Right cardiac atrium (tissue), 5 donors: ENCODE measurements around the gene COPS7A. TPM values are rescaled to one million over a fixed set of nuclear protein-coding genes. Genes with fewer than 3 reads are reported as not detected.

Source experiments
- ATAC-seq, 2 donors: fragments of 200-7000 bp; cut with Tn5 transposase; one replicate each; pipeline versions ENCODE4 v1.8.0 to v1.9.1; 2020; ENCODE audit warnings: moderate library complexity in 2 of 2, mild to moderate bottlenecking in 1 of 2
- DNase-seq, 3 donors: peaks; one replicate each; pipeline ENCODE4 v3.0.0-alpha.2; 2020
- H3K27ac ChIP-seq: one replicate; pipeline ENCODE4 v1.5.1; 2013; ENCODE audit warnings: mild to moderate bottlenecking, low read length, control low read depth, moderate library complexity
- H3K27me3 ChIP-seq: one replicate; pipeline ENCODE4 v1.6.1; 2013; ENCODE audit not compliant: control insufficient read depth, insufficient read depth
- H3K4me1 ChIP-seq: one replicate; pipeline ENCODE4 v1.6.1; 2013; ENCODE audit warnings: low read length; ENCODE audit not compliant: control insufficient read depth, insufficient read depth
- H3K4me3 ChIP-seq: one replicate; pipeline ENCODE4 v1.5.1; 2013; ENCODE audit warnings: low read length, control low read depth
- H3K9me3 ChIP-seq: one replicate; pipeline ENCODE4 v1.6.1; 2013; ENCODE audit warnings: low read length; ENCODE audit not compliant: control insufficient read depth
- WGBS: extraction: QIAGEN DNeasy Blood & Tissue Kit; methylation state at CpG from one replicate; pipeline ENCODE4 v1.1.7; 2013; 5-methylcytosine and 5-hydroxymethylcytosine counted together
- intact Hi-C, 4 donors: fragments of 100-400 bp; cut with DNase I; formaldehyde crosslinking; loops; one replicate each; pipeline versions ENCODE4 v1.11.0 to v1.14.0; 2022 to 2023
- polyA plus RNA-seq: library from polyadenylated mRNA; stranded (reverse); fragments of 200-250 nt; gene quantifications from one replicate; pipeline ENCODE4 v1.2.3, GENCODE V29; 2013
- total RNA-seq, 4 donors: library from RNA; stranded (reverse); fragmentation: NEBNext Ultra II Directional; extraction: Animal tissue kit (Norgen Biotek cat#: 25700); gene quantifications; one replicate each; pipeline ENCODE4 v1.2.1, GENCODE V29; 2021
- donor health status: healthy with polysubstance abuse.
- donor health status: DM: no; HTN: yes; CAD: no.
- donor health status: DM: no; HTN: no; CAD: no.
- donor health status: DM: no; HTN: yes; CAD: no; lungs with severe emphysema.
- donor health status: DM: yes; HTN: yes; CAD: no.

Gene COPS7A
- total and polyA plus RNA-seq, 5 donors, result 60.3 to 71.8 (median 68.7) TPM

GRCh38 chr12:6751767-6752166, 27.9 kb downstream of the COPS7A start:
- H3K27ac ChIP-seq, result no peak overlapping the region
- intact Hi-C loops, result loop anchor here (2.0 to 10.0 kb wide), 3 partner anchors 73 to 76 kb away; partner anchors contain the start of genes P3H3 (in 3 of the 4) and GPR162 (in 2 of the 4)
- DNase-seq (peak in 1 of 3 donors; percentile 73), ATAC-seq (no peak)
- no peaks in the 10 kb centered on the region for H3K9me3 ChIP-seq
- no peak overlapping the region for H3K4me3 ChIP-seq
- no peaks in the 10 kb centered on the region for H3K4me1 ChIP-seq
- WGBS, result 78% methylated on average over 7 of the region's 7 CpGs
- no peaks in the 10 kb centered on the region for H3K27me3 ChIP-seq

DNA sequence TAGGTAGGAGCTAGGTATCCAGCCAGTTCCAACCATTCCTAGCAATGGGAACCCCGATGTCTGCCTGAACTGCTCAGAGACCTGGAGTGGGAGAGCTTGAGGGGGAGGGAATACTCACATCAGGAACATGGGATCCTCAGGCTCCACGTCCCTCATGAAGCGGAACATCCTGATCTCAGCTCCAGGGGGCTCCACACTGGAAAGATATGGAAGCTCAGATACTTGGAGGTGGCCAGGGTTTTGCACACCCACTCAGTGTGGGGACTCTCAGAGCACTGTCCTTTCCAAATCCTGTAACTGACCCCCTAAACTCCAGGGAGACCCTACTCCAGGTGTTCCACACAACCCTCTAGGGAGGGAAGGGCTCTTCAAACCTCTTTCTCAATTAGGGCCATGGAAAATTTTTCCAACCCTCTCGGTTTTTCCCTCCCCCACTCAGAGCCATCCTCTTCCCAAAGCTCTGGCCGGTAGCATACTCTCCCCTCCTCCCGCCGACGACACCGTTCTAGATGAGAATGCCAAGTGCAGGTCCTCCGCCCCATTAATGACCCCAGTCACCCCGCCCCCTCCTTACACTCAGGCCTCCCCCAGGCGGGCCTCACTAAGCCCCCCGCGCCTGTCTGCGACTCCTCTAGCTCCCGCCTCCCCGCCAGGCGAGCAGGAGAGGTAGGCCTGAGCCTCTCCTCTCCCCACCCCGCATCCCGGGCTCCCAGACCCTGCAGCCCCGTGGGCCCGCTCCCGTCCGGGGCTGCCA, 28.5 kb downstream of the COPS7A start:
- WGBS, result 3% methylated on average over 24 of the region's 24 CpGs
- ATAC-seq (peak in 1 of 2 donors; percentile 0), DNase-seq (no peak)
- no peaks in the 10 kb centered on the region for H3K4me1 ChIP-seq
- peak overlapping the region; percentile 98 for H3K27ac ChIP-seq
- intact Hi-C loops, result loop anchor here in 3 of 4 donors (5.0 to 10.0 kb wide), 2 partner anchors 72 to 75 kb away; partner anchors contain the start of genes P3H3 (in 3 of the 3) and GPR162 (in 2 of the 3)
- H3K27me3 ChIP-seq, result no peaks in the 10 kb centered on the region
- H3K4me3 ChIP-seq, result peak overlapping the region; percentile 96
- no peaks in the 10 kb centered on the region for H3K9me3 ChIP-seq

DNA sequence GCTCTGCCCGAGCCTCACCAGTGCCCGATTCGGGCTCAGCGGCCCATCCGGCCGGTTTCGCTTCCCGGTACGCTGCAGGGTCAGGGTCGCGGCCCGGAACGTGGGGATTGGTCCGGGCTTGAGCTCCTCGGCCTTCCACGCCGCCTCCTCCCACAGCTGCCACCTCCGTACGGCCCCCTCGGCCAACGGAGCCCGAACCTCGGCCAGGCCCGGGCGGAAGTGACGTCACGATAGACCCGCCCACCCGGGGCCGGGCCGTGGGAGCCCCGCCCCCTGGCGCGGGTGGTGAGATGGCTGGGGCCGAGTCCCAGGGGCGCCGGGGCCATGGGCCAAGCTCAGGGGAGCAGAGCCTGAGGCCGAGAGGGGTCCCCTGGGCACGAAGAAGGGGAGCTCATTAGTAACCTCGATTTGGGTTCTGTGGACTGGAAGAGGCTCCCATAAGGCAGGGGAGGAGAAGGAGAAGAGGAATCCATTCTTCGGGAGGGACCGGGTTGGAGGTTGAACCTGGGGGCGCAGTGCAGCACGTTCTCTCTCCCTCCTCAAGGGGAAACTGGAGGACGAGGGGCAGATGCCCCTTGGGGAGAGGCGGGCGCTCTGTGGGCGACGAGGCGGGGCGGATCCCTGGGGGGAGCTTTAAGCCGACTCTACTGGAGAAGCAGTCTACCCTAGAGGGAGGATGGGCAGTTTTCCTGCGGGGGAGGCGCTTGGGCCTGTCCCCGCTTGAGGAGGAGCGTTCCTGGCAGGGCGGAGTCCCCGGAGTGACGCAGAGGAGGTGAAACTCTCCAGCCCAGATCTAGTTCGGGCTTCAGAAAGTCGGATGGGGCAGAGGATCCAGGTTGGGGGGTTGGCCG, 29.3 kb downstream of the COPS7A start, which contains the start of gene MLF2:
TSS of gene MLF2 (minus strand) at position 221 of the 851 bp plus-strand sequence. CDS start 807 bp downstream, outside the sequence.
- Histone ChIP-seq H3K4me3 (peak within 1 kb of the TSS; percentile 96), H3K27me3 (no peaks in the 10 kb centered on the region), H3K9me3 (no peaks in the 10 kb centered on the region), H3K27ac (peak within 1 kb of the TSS; percentile 98), H3K4me1 (no peaks in the 10 kb centered on the region)
- DNase-seq, result peak; percentile 99
- under 1% methylated on average over 62 of the region's 62 CpGs for WGBS
- intact Hi-C loops, result loop anchor here in 3 of 4 donors (5.0 to 10.0 kb wide), 2 partner anchors 72 to 74 kb away; partner anchors contain the start of genes P3H3 (in 3 of the 3) and GPR162 (in 2 of the 3)
- ATAC-seq, result peak; percentile 97

DNA sequence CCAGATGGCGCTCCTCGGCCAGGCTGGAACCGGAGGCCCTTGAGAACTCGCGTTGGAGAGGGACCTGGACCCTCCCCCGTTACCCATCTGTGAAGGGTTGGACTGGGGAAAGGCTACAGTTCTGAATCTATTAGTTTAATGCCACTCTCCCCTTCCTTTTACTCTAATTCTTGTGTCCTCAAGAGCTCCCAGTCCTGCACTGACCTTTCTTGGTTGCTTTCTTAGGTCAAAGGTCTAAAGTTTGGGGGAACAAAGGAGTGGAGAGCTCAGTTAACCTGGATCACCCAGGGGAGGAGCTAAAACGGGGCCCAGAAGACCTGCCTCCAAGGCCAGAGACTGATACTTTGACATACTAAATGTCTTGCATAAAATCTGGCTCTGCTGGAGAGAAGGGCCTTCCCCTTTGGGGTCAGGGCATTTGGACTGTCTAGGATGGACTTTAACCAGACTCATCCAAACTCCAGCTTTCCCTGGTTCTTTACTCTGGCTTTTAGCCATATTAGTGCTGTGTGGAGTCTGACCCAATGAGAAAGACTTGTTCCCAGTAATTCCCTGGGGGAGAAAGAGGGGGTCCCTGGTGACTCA, 30.0 kb downstream of the COPS7A start:
- Histone ChIP-seq H3K4me3 (no peak overlapping the region), H3K27ac (peak overlapping the region; percentile 45), H3K4me1 (no peaks in the 10 kb centered on the region), H3K9me3 (no peaks in the 10 kb centered on the region), H3K27me3 (no peaks in the 10 kb centered on the region)
- DNase-seq (no peak), ATAC-seq (no peak)
- 0% methylated on average over 7 of the region's 7 CpGs for WGBS
- intact Hi-C loops, result loop anchor here in 3 of 4 donors (2.0 to 10.0 kb wide), 3 partner anchors 25 to 73 kb away; partner anchors contain the start of genes P3H3 (in 3 of the 3) and GPR162 (in 2 of the 3)

DNA sequence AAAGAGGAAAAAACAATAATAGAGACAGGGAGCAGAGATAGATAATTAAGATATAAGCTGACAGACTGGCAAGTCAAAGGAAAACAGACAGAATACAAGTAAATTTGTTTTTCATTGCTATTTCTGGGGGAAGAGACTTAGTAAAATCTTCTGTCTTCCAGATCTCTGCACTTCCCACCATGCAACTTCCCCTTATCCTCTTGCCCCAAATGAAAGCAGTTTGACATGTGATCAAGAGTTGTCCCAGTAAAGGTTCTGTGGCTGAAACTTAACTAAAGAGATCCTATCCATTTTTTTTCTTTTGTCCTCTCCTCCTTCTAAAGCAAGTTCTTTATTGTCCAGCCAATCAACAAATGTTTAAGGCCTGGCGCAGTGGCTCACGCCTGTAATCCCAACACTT, 30.6 kb downstream of the COPS7A start:
- Histone ChIP-seq H3K9me3 (no peaks in the 10 kb centered on the region), H3K27me3 (no peaks in the 10 kb centered on the region), H3K4me1 (no peaks in the 10 kb centered on the region), H3K4me3 (no peak overlapping the region), H3K27ac (no peak overlapping the region)
- DNase-seq, result no peak
- 97% methylated on average over 2 of the region's 2 CpGs for WGBS
- no peak for ATAC-seq
- intact Hi-C loops, result loop anchor here in 3 of 4 donors (2.0 to 10.0 kb wide), 3 partner anchors 24 to 73 kb away; partner anchors contain the start of genes P3H3 (in 3 of the 3) and GPR162 (in 2 of the 3)

- no peak for ATAC-seq
- intact Hi-C loops, result loop anchor here in 2 of 4 donors (10.0 kb wide), 1 partner anchor 68 kb away; the partner anchor contains the start of genes GPR162 (in 2 of the 2) and P3H3 (in 2 of the 2)
- 67% methylated on average over 8 of the region's 8 CpGs for WGBS
- H3K4me3 ChIP-seq, result no peak overlapping the region
- H3K27ac ChIP-seq, result no peak overlapping the region
- H3K9me3 ChIP-seq, result no peaks in the 10 kb centered on the region
- H3K27me3 ChIP-seq, result no peaks in the 10 kb centered on the region
- DNase-seq, result peak in 1 of 3 donors; percentile 55
- H3K4me1 ChIP-seq, result no peaks in the 10 kb centered on the region
These were observed 33.3 kb downstream of the COPS7A start for GRCh38 chr12:6757028-6757690.

DNA sequence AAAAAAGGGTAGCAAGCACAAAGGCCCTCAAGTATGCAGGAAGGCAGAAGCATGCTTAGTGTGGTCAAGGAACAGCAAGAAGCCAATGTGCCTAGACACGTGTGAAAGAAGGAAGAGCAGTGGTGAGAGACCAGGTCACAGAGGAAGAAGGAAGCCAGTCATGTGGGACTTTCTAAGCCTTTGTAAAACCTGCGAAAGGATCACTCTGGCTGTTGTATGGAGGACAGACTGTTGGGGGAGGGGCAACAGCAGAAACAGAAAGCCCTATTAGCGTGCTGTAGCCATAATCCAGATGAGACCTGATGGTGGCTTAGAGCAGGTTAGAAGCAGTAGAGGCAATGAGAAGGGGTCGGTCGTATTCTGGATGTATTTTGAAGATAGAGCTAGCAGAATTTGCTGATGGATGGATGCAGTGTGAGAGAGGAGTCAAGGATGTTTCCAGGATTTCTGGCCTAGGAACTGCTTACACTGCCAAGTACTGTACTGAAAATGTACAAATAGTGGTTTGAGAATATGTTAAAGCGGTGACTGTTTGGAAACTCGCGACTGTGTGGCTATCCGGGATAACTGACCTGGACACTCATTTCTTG, 34.8 kb downstream of the COPS7A start:
- Histone ChIP-seq H3K9me3 (no peaks in the 10 kb centered on the region), H3K4me1 (peaks cover 3% of the 10 kb centered on the region), H3K27ac (no peak overlapping the region), H3K4me3 (no peak overlapping the region), H3K27me3 (no peaks in the 10 kb centered on the region)
- no peak for ATAC-seq
- no peak for DNase-seq
- intact Hi-C loops, result loop anchor here in 2 of 4 donors (10.0 kb wide), 1 partner anchor 66 kb away; the partner anchor contains the start of genes GPR162 (in 2 of the 2) and P3H3 (in 2 of the 2)
- WGBS, result 86% methylated on average over 9 of the region's 9 CpGs

- intact Hi-C loops, result loop anchor here in 2 of 4 donors (10.0 kb wide), 1 partner anchor 65 kb away; the partner anchor contains the start of genes GPR162 (in 2 of the 2) and P3H3 (in 2 of the 2)
- Histone ChIP-seq H3K4me3 (no peak overlapping the region), H3K27me3 (no peaks in the 10 kb centered on the region), H3K9me3 (no peaks in the 10 kb centered on the region), H3K4me1 (peaks cover 4% of the 10 kb centered on the region), H3K27ac (no peak overlapping the region)
- DNase-seq (no peak), ATAC-seq (no peak)
- 86% methylated on average over 5 of the region's 5 CpGs for WGBS
These were observed 35.9 kb downstream of the COPS7A start for GRCh38 chr12:6759741-6760140.

DNA sequence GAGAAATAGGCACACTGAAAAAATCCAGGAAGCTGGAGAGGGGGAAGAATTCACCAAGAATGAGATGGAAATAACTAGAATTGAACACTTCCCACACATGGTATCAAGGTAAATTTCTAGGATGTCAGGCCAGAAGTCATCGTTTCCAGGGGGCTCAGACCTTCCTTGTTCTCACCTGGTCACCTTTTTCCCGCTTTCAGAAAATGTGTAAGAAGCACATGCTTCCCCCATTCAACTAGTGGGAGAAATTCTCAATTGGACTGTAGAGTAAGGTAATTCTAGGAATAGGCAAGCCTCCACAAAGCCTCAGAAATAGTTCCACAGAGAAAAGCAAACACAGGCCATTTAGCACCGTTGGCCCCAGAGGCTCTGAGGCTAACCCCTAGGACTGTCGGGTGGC, 39.5 kb downstream of the COPS7A start:
- no peak overlapping the region for H3K4me3 ChIP-seq
- ATAC-seq (no peak), DNase-seq (no peak)
- no peaks in the 10 kb centered on the region for H3K9me3 ChIP-seq
- intact Hi-C loops, result no loop called here
- no peaks in the 10 kb centered on the region for H3K27me3 ChIP-seq
- H3K27ac ChIP-seq, result peak overlapping the region; percentile 82
- H3K4me1 ChIP-seq, result peaks cover 5% of the 10 kb centered on the region
- WGBS, result 62% methylated on average over 4 of the region's 4 CpGs
